ENCODE results near the gene GRXCR1. TPM values are rescaled to one million over a fixed set of nuclear protein-coding genes. Genes with fewer than 3 reads are reported as not detected.

The GRXCR1 gene
- total RNA-seq: not detected

GRCh38 chr4:42892413-42892812 is at the start of gene GRXCR1:
GRXCR1 (plus strand) TSS chr4:42892713; CDS start chr4:42893267, 554 bp downstream.

Small RNA genes lying within 50 kb of the gene (small RNA-seq; reads per million reads assigned to genes)
- not detected for gene RN7SKP82 (ENCODE audit: low replicate concordance)

Other genes starting within 250 kb of the GRXCR1 start
- 33.2 TPM for gene ATP8A1, start 235.6 kb upstream of the GRXCR1 start, total RNA-seq

Measured in metanephros (tissue), 2 donors.